GM18505 (cell line): ENCODE data around the gene LONP2.
"Not testable (repeated sequence)": the region's sequence is repeated elsewhere in the genome, so short reads cannot be mapped to it uniquely, and the experiment has no call there.

ENCODE experiments used
- ATAC-seq: cut with Tn5 transposase; IDR thresholded peaks from one replicate; pipeline ENCODE4 v1.9.1; 2021; ENCODE audit not compliant: unreplicated experiment
- POLR2A ChIP-seq: IDR thresholded peaks from 4 replicates; pipeline ENCODE4 v1.6.1; 2011; ENCODE audit warnings: borderline replicate concordance; ENCODE audit not compliant: insufficient read depth, insufficient read length; ENCODE audit errors: extremely low read depth

The LONP2 gene

GRCh38 chr16:48352648-48353390 is 108.7 kb downstream of the LONP2 start:
- no peak for ATAC-seq
- no peak for TF ChIP-seq POLR2A

- TF ChIP-seq POLR2A: no peak
- ATAC-seq: peak; percentile 80
Observed at GRCh38 chr16:48353565-48354163, 109.6 kb downstream of the LONP2 start.

- ATAC-seq: not testable (repeated sequence)
Observed at GRCh38 chr16:48354385-48354784, 110.3 kb downstream of the LONP2 start.

GRCh38 chr16:48354877-48355855 is 111.1 kb downstream of the LONP2 start:
- no peak for TF ChIP-seq POLR2A
- no peak for ATAC-seq

GRCh38 chr16:48356633-48357376 is 112.7 kb downstream of the LONP2 start:
- ATAC-seq: no peak
- no peak for TF ChIP-seq POLR2A

GRCh38 chr16:48358419-48358818 is 114.3 kb downstream of the LONP2 start:
- no peak for ATAC-seq
- TF ChIP-seq POLR2A: no peak

- ATAC-seq: no peak
- TF ChIP-seq POLR2A: no peak
Observed at GRCh38 chr16:48359983-48360382, 115.9 kb downstream of the LONP2 start.

GRCh38 chr16:48361012-48361411 is 116.9 kb downstream of the LONP2 start:
- no peak for ATAC-seq
- TF ChIP-seq POLR2A: no peak

GRCh38 chr16:48361540-48362144 is 117.5 kb downstream of the LONP2 start:
- TF ChIP-seq POLR2A: no peak
- no peak for ATAC-seq

GRCh38 chr16:48365025-48365600 is 121.0 kb downstream of the LONP2 start:
- no peak for TF ChIP-seq POLR2A
- no peak for ATAC-seq

GRCh38 chr16:48365601-48366164 is 121.6 kb downstream of the LONP2 start:
- peak; percentile 91 for ATAC-seq
- TF ChIP-seq POLR2A: no peak
